Endothelial cell of umbilical vein (primary cell): ENCODE results near the gene NUDT13. TPM values are rescaled to one million over a fixed set of nuclear protein-coding genes. Genes with fewer than 3 reads are reported as not detected.

Experiments
- BruUV-seq: library from RNA; stranded (reverse); fragments of 400-500 nt; replicated peaks from 2 replicates; lab custom pipeline; 2021; lab: Mats Ljungman, UMichigan
- CTCF ChIA-PET: fragments of 300-600, 350-600 bp; sonication (Branson Sonifier 250); formaldehyde crosslinking; loops from one replicate; lab custom pipeline; 2021; ENCODE audit warnings: antibody characterized with exemption, inconsistent platforms; lab: Charles Lee
- POLR2A ChIA-PET: fragments of 300-600, 350-600 bp; sonication (Branson Sonifier 250); formaldehyde crosslinking; loops from one replicate; lab custom pipeline; 2021; ENCODE audit warnings: antibody characterized with exemption, inconsistent platforms; lab: Charles Lee
- DNase-seq: peaks from one replicate; pipeline ENCODE4 v3.0.0-alpha.2; 2011; ENCODE audit warnings: low read depth, low spot score
- FAIRE-seq: peaks from 2 replicates; lab custom pipeline; 2011; peaks lifted over from hg19 to GRCh38; lab: Jason Lieb, UNC
- H2AFZ ChIP-seq: 2 replicates; pipeline ENCODE4 v1.6.0; 2012; ENCODE audit warnings: low read depth, low read length, control low read depth, inconsistent platforms
- H3K27ac ChIP-seq: 2 replicates; pipeline ENCODE4 v1.5.1; 2011; ENCODE audit warnings: low read depth, mild to moderate bottlenecking, control low read depth, low read length, moderate library complexity; ENCODE audit not compliant: insufficient read depth
- H3K27me3 ChIP-seq, 2 experiments: 2 replicates each; pipeline versions ENCODE4 v1.6.0 to v1.6.1; 2011; ENCODE audit warnings: low read length in 2 of 2, mixed read lengths in 1 of 2; ENCODE audit not compliant: control insufficient read depth in 2 of 2, insufficient read depth in 2 of 2
- H3K36me3 ChIP-seq, 2 experiments: 2 replicates in 1 of 2; 3 replicates in 1 of 2; pipeline ENCODE4 v1.5.1; 2011; ENCODE audit warnings: low read length in 2 of 2, mild to moderate bottlenecking in 1 of 2, moderate library complexity in 1 of 2; ENCODE audit not compliant: control insufficient read depth in 2 of 2, insufficient read depth in 2 of 2; ENCODE audit errors: extremely low read depth in 1 of 2
- H3K4me1 ChIP-seq: 3 replicates; pipeline ENCODE4 v1.5.1; 2011; ENCODE audit warnings: mild to moderate bottlenecking, low read length; ENCODE audit not compliant: control insufficient read depth, insufficient read depth; ENCODE audit errors: extremely low read depth
- H3K4me2 ChIP-seq: 2 replicates; pipeline ENCODE4 v1.6.1; 2011; ENCODE audit warnings: low read length, control low read depth, mixed read lengths; ENCODE audit not compliant: insufficient read depth
- H3K4me3 ChIP-seq, 3 experiments: fragments of 200-600 bp in 1 of 3; sonication (generic), shearing (Covaris generic) in 1 of 3; replicated peaks in 1 of 3; 2 replicates each; pipeline ENCODE4 v1.5.1; 2011 to 2016; ENCODE audit warnings: control low read depth in 3 of 3, low read length in 3 of 3, mild to moderate bottlenecking in 2 of 3, inconsistent platforms in 1 of 3, low read depth in 1 of 3, moderate library complexity in 1 of 3; ENCODE audit not compliant: insufficient read depth in 1 of 3
- H3K79me2 ChIP-seq: 2 replicates; pipeline ENCODE4 v1.6.0; 2012; ENCODE audit warnings: low read length, inconsistent platforms; ENCODE audit not compliant: control insufficient read depth, insufficient read depth
- H3K9ac ChIP-seq: replicated peaks from 2 replicates; pipeline ENCODE3; 2011; ENCODE audit warnings: low read length, control low read depth; ENCODE audit not compliant: insufficient read depth; ENCODE audit errors: extremely low read depth
- H3K9me1 ChIP-seq: replicated peaks from 3 replicates; pipeline ENCODE4 v1.6.0; 2011; ENCODE audit warnings: mild to moderate bottlenecking, low read length; ENCODE audit not compliant: control insufficient read depth, insufficient read depth; ENCODE audit errors: extremely low read depth
- H3K9me3 ChIP-seq: replicated peaks from 2 replicates; pipeline ENCODE4 v1.5.1; 2012; ENCODE audit warnings: low read length, inconsistent platforms; ENCODE audit not compliant: control insufficient read depth, insufficient read depth
- H4K20me1 ChIP-seq: replicated peaks from 2 replicates; pipeline ENCODE3; 2011; ENCODE audit warnings: mild to moderate bottlenecking, low read length; ENCODE audit not compliant: control insufficient read depth, insufficient read depth; ENCODE audit errors: extremely low read depth
- CTCF ChIP-seq, 2 donors: IDR thresholded peaks; 1 replicate in 1 of 2; 2 replicates in 1 of 2; pipeline ENCODE4 v1.5.1; 2011; ENCODE audit warnings: low read length in 2 of 2, mild to moderate bottlenecking in 2 of 2, moderate library complexity in 2 of 2, control low read depth in 1 of 2, inconsistent platforms in 1 of 2, low read depth in 1 of 2; ENCODE audit not compliant: insufficient read depth in 1 of 2; ENCODE audit errors: extremely low read depth in 1 of 2
- EZH2 ChIP-seq: IDR thresholded peaks from 2 replicates; pipeline ENCODE4 v1.6.1; 2012; ENCODE audit warnings: borderline replicate concordance, low read depth, mild to moderate bottlenecking, moderate library complexity, low read length, inconsistent platforms; ENCODE audit not compliant: severe bottlenecking
- FOS ChIP-seq: IDR thresholded peaks from 2 replicates; pipeline ENCODE4 v1.6.1; 2011; ENCODE audit warnings: mild to moderate bottlenecking, low read length, moderate library complexity, borderline replicate concordance; ENCODE audit not compliant: insufficient read depth
- GATA2 ChIP-seq: IDR thresholded peaks from 2 replicates; pipeline ENCODE4 v1.7.0; 2011; ENCODE audit warnings: low read depth, mild to moderate bottlenecking, moderate library complexity, mixed read lengths, low read length; ENCODE audit not compliant: insufficient read length, insufficient read depth
- JUN ChIP-seq: IDR thresholded peaks from 2 replicates; pipeline ENCODE4 v1.6.1; 2011; ENCODE audit warnings: borderline replicate concordance, low read depth; ENCODE audit not compliant: insufficient read length, insufficient read depth
- MAX ChIP-seq: IDR thresholded peaks from 2 replicates; pipeline ENCODE4 v1.6.1; 2011; ENCODE audit not compliant: insufficient read depth, insufficient read length
- MYC ChIP-seq: IDR thresholded peaks from one replicate; pipeline ENCODE4 v1.6.1; 2011; ENCODE audit warnings: mild to moderate bottlenecking, low read depth, low read length
- POLR2A ChIP-seq: IDR thresholded peaks from 2 replicates; pipeline ENCODE4 v1.6.1; 2012; ENCODE audit warnings: low read depth, mild to moderate bottlenecking, control low read depth, low read length
- POLR2AphosphoS5 ChIP-seq: IDR thresholded peaks from 2 replicates; pipeline ENCODE4 v1.6.1; 2012; ENCODE audit warnings: low read depth, mild to moderate bottlenecking, control low read depth, low read length, moderate library complexity; ENCODE audit not compliant: insufficient read depth
- dilution Hi-C: fragments of 300-500 bp; cut with MboI; formaldehyde crosslinking; loops from one replicate; pipeline ENCODE4 v1.15.0; 2019; ENCODE audit warnings: low sequenced_read_pairs; ENCODE audit not compliant: extremely low pct_ligation_motif_present
- intact Hi-C: fragments of 100-400 bp; cut with micrococcal nuclease; formaldehyde crosslinking; loops from one replicate; pipeline ENCODE4 v1.10.0; 2022
- polyA plus RNA-seq, 4 experiments: library from polyadenylated mRNA; depleted of rRNA in 3 of 4; stranded (reverse) in 3 of 4; unstranded in 1 of 4; fragments of >200 nt; gene quantifications; 2 replicates each; pipeline versions ENCODE4 v1.2.1 to v1.2.3, GENCODE V29; 2011 to 2012; ENCODE audit warnings: missing spikeins in 1 of 4
- total RNA-seq: library from RNA; stranded (reverse); gene quantifications from 2 replicates; pipeline ENCODE4 v1.2.3, GENCODE V29; 2021

Gene NUDT13
- total and polyA plus RNA-seq, 2 donors (not counting 3 experiments of a cell fraction or from before 2014, with no cell fraction given) = 1.6 to 2.3 TPM

GRCh38 chr10:73099141-73099540 is 11.1 kb upstream of the NUDT13 start:
- peaks cover 14% of the 10 kb centered on the region for H3K4me1 ChIP-seq
- H4K20me1 ChIP-seq = no peaks in the 10 kb centered on the region
- H3K4me2 ChIP-seq = no peak overlapping the region
- intact Hi-C loops = loop anchor here (5.0 kb wide), 1 partner anchor 38 kb away; no protein-coding TSS in a partner anchor
- H3K9me1 ChIP-seq = no peaks in the 10 kb centered on the region
- TF ChIP-seq POLR2A = no peak
- no peak for TF ChIP-seq MYC
- no peak for TF ChIP-seq MAX
- no peak for TF ChIP-seq GATA2
- TF ChIP-seq CTCF (IDR thresholded peaks at IDR 0.05; ENCODE audit: extremely low read depth in 1 of 2, insufficient read depth in 1 of 2, low read depth in 1 of 2, low read length in 2 of 2) = no peak
- no peak for TF ChIP-seq POLR2AphosphoS5
- TF ChIP-seq FOS = no peak
- TF ChIP-seq JUN = no peak
- no peak for TF ChIP-seq EZH2
- FAIRE-seq = no peak
- peaks cover 15% of the 10 kb centered on the region for H3K79me2 ChIP-seq
- no peak overlapping the region for H3K9ac ChIP-seq
- no peak for DNase-seq
- H3K27ac ChIP-seq = no peak overlapping the region
- CTCF ChIA-PET = interaction anchor here (0.7 to 1.1 kb wide), 2 partner anchors 21 to 37 kb away, joined by 3 read pairs; no protein-coding TSS in a partner anchor
- H3K4me3 ChIP-seq = no peak overlapping the region
- no peak overlapping the region for H2AFZ ChIP-seq
- H3K27me3 ChIP-seq = no peaks in the 10 kb centered on the region
- dilution Hi-C loops = no loop called here
- no peaks in the 10 kb centered on the region for H3K36me3 ChIP-seq
- no peaks in the 10 kb centered on the region for H3K9me3 ChIP-seq
- POLR2A ChIA-PET = no interaction called here
- BruUV-seq = no TSS peak
